ENCODE measurements around the gene CLDN9. TPM values are rescaled to one million over a fixed set of nuclear protein-coding genes. Genes with fewer than 3 reads are reported as not detected.
"Not testable (repeated sequence)": the region's sequence is repeated elsewhere in the genome, so short reads cannot be mapped to it uniquely, and the experiment has no call there.

The CLDN9 gene
- total RNA-seq, 1 experiment from 2014 or later = 1.3 TPM

DNA sequence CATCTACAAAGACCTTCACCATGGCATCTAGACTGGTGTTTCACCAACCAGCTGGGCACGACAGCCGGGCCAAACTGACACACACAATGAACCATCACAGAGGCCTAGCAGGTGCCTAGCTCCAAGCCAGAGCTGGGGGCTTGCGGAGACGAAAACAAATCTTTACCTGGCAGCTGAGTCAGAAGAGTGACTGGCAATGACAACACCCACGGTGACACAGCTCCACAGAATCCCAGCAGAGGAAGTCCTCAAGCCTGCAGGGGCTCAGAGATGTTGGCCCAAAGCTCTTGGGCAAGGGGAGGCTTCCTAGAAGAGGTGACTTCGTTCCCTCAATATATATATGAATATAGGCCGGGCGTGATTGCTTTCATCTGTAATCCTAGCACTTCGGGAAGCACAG, 38.8 kb downstream of the CLDN9 start:
- Histone ChIP-seq H3K79me2 (ENCODE audit: insufficient read depth, low read length) (no peaks in the 10 kb centered on the region), H3K9ac (ENCODE audit: extremely low read depth, insufficient read length, low read length) (no peak overlapping the region), H2BK15ac (ENCODE audit: low read depth, low read length) (no peak overlapping the region), H4K91ac (ENCODE audit: insufficient read length, low read depth, low read length) (no peak overlapping the region), H3K23ac (ENCODE audit: insufficient read length, low read depth, low read length) (no peak overlapping the region), H4K8ac (replicated peaks; ENCODE audit: insufficient read length, low read depth, low read length) (no peak overlapping the region), H2BK20ac (ENCODE audit: low read depth, low read length, poor library complexity, severe bottlenecking) (no peak overlapping the region), H3K27me3 (ENCODE audit: insufficient read depth, low read length) (peaks cover 2% of the 10 kb centered on the region; the same call in 1 of the 2 replicates), H2AK5ac (ENCODE audit: insufficient read length, low read length) (no peak overlapping the region), H3K4me2 (ENCODE audit: insufficient read depth, insufficient read length, low read length) (no peak overlapping the region), H4K5ac (ENCODE audit: insufficient read length, low read depth, low read length) (no peak overlapping the region), H3K18ac (ENCODE audit: insufficient read length, low read depth, low read length) (no peak overlapping the region), H3K9me3 (ENCODE audit: control insufficient read depth, low read depth, low read length) (no peaks in the 10 kb centered on the region), H2BK12ac (ENCODE audit: insufficient read length, low read depth, low read length) (no peak overlapping the region), H2BK5ac (ENCODE audit: insufficient read length, low read length) (no peak overlapping the region), H4K20me1 (ENCODE audit: control insufficient read depth, insufficient read depth, insufficient read length) (no peaks in the 10 kb centered on the region), H2AFZ (ENCODE audit: low read length) (no peak overlapping the region), H3K79me1 (ENCODE audit: insufficient read depth, low read depth, low read length, poor library complexity, severe bottlenecking) (no peaks in the 10 kb centered on the region), H3T11ph (ENCODE audit: low read length) (no peak overlapping the region), H3K14ac (ENCODE audit: insufficient read depth, low read length) (no peak overlapping the region), H3K4me1 (ENCODE audit: insufficient read depth, low read length) (no peaks in the 10 kb centered on the region), H3K27ac (ENCODE audit: insufficient read length, low read depth, low read length) (no peak overlapping the region), H3K23me2 (ENCODE audit: insufficient read length, low read depth, low read length, poor library complexity, severe bottlenecking) (peaks cover 8% of the 10 kb centered on the region), H2BK120ac (ENCODE audit: low read depth, low read length, poor library complexity, severe bottlenecking) (no peak overlapping the region), H3K56ac (ENCODE audit: insufficient read length, low read depth, low read length) (no peak overlapping the region), H3K4ac (ENCODE audit: low read depth, low read length) (no peak overlapping the region)
- H3K4me3 Mint-ChIP-seq = no peak overlapping the region
- peaks cover 62% of the 10 kb centered on the region for H3K27me3 Mint-ChIP-seq (ENCODE audit: low read depth)
- H3K36me3 Mint-ChIP-seq (ENCODE audit: insufficient read depth in 1 of 3, low read depth in 3 of 3) = peaks cover 23 to 45% (median 25%) of the 10 kb centered on the region in 3 experiments
- TF ChIP-seq CTCF (conservative IDR thresholded peaks at IDR 0.05) = no peak
- WGBS (ENCODE audit: extremely low coverage, insufficient read length, low lambda C conversion rate) = no CpG with 5 or more reads among the region's 9 CpGs
- peaks cover 12 to 26% of the 10 kb centered on the region in 2 experiments for H3K4me1 Mint-ChIP-seq
- no peak overlapping the region for H3K27ac Mint-ChIP-seq
- H3K9me3 Mint-ChIP-seq = no peaks in the 10 kb centered on the region; a peak in 2 of 5 replicates
- DNase-seq = no peak

- H3K4ac ChIP-seq (ENCODE audit: low read depth, low read length); H3K56ac ChIP-seq (ENCODE audit: insufficient read length, low read depth, low read length); H3K9me3 ChIP-seq (ENCODE audit: control insufficient read depth, low read depth, low read length); H2AFZ ChIP-seq (ENCODE audit: low read length); H3K14ac ChIP-seq (ENCODE audit: insufficient read depth, low read length); H3K4me2 ChIP-seq (ENCODE audit: insufficient read depth, insufficient read length, low read length); H3K27ac Mint-ChIP-seq; H3K4me1 ChIP-seq (ENCODE audit: insufficient read depth, low read length); H2BK15ac ChIP-seq (ENCODE audit: low read depth, low read length); H3K23me2 ChIP-seq (ENCODE audit: insufficient read length, low read depth, low read length, poor library complexity, severe bottlenecking); H3K18ac ChIP-seq (ENCODE audit: insufficient read length, low read depth, low read length); H3K9ac ChIP-seq (ENCODE audit: extremely low read depth, insufficient read length, low read length); H3K4me3 Mint-ChIP-seq; H3T11ph ChIP-seq (ENCODE audit: low read length); H4K5ac ChIP-seq (ENCODE audit: insufficient read length, low read depth, low read length); H3K9me3 Mint-ChIP-seq; H4K91ac ChIP-seq (ENCODE audit: insufficient read length, low read depth, low read length); H3K23ac ChIP-seq (ENCODE audit: insufficient read length, low read depth, low read length); H2BK12ac ChIP-seq (ENCODE audit: insufficient read length, low read depth, low read length); H2BK120ac ChIP-seq (ENCODE audit: low read depth, low read length, poor library complexity, severe bottlenecking); H4K20me1 ChIP-seq (ENCODE audit: control insufficient read depth, insufficient read depth, insufficient read length); DNase-seq; H2BK20ac ChIP-seq (ENCODE audit: low read depth, low read length, poor library complexity, severe bottlenecking); H3K27ac ChIP-seq (ENCODE audit: insufficient read length, low read depth, low read length); H2AK5ac ChIP-seq (ENCODE audit: insufficient read length, low read length); H3K79me2 ChIP-seq (ENCODE audit: insufficient read depth, low read length); H3K79me1 ChIP-seq (ENCODE audit: insufficient read depth, low read depth, low read length, poor library complexity, severe bottlenecking); H2BK5ac ChIP-seq (ENCODE audit: insufficient read length, low read length); H3K27me3 ChIP-seq (ENCODE audit: insufficient read depth, low read length); H4K8ac ChIP-seq (replicated peaks; ENCODE audit: insufficient read length, low read depth, low read length): not testable (repeated sequence)
- H3K27me3 Mint-ChIP-seq (ENCODE audit: low read depth) = peaks cover 60% of the 10 kb centered on the region
- no CpG with 5 or more reads among the region's 12 CpGs for WGBS (ENCODE audit: extremely low coverage, insufficient read length, low lambda C conversion rate)
- peaks cover 14 to 32% of the 10 kb centered on the region in 2 experiments for H3K4me1 Mint-ChIP-seq
- peaks cover 23 to 50% (median 28%) of the 10 kb centered on the region in 3 experiments for H3K36me3 Mint-ChIP-seq (ENCODE audit: insufficient read depth in 1 of 3, low read depth in 3 of 3)
Measured at GRCh38 chr16:3052571-3053329, 40.0 kb downstream of the CLDN9 start.
